HK-2 (cell line): ENCODE results near the gene TSPEAR.
A peak's percentile ranks its signal among the peaks of the same experiment; 100 is the strongest.

Source experiments
- DNase-seq: peaks from one replicate; pipeline ENCODE4 v3.0.0-alpha.2; 2018; ENCODE audit not compliant: unreplicated experiment

TSPEAR gene

DNA sequence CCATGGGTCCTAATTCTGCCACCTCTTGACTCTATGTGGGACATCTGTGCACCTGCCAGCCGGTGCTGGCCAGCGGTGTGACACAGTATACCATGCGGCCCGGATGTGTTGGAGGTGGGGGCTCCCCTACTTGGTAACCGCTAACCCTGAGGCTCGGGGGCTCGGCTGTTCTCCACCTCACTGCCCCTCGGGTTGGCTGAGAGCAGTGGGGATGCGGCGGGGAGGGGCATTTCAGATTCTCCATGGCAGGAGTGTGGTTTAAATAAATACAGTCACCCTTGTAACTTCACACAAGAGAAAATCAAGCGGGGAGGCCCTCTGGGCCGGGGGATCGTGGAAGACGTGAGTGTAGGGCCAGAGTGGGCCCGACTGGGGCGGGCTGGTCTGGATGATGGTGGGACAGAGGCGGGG lies 182.4 kb downstream of the TSPEAR start:
- no peak for DNase-seq

GRCh38 chr21:44528634-44528995 lies 182.8 kb downstream of the TSPEAR start:
- no peak for DNase-seq

- DNase-seq = no peak
These were observed 183.3 kb downstream of the TSPEAR start for GRCh38 chr21:44527983-44528633.

- DNase-seq = no peak
These were observed 184.0 kb downstream of the TSPEAR start for GRCh38 chr21:44527156-44527982.

GRCh38 chr21:44526096-44526997 lies 185.0 kb downstream of the TSPEAR start:
- no peak for DNase-seq

DNA sequence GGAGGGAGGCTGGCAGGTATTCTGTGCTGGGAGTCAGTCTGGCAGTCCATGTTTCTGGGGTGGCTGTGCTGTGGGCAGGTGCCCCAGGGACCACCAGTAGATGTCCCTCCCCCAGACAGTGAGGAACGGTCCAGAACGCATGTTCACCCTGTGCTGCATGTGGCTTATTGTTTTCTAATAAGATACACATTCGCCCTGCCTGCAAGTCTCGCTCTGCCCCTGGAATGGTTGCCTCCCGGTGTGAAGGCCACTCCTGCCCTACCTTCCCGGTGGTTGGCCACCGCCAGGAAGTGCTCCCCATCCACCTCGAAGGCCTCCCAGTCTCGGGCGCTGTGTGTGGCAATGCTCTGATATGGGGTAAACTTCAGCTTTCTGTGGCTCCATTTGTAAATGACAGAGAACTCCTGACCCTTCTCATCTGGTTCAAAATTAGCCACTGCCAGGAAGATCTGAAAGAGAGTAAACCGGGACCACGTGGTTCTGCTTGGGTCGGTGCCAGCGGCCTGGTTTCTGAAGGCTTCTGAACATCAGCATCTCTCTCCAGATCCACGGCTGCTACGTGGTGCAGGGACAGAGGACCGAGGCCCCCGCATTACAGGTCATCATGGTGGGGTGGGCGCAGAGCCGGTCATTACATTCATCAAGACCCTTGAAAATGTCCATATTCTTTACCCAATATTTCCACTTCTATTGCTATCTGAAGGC lies 185.8 kb downstream of the TSPEAR start:
- no peak for DNase-seq

GRCh38 chr21:44524414-44525371 lies 186.7 kb downstream of the TSPEAR start:
- no peak for DNase-seq

- no peak for DNase-seq
These were observed 187.6 kb downstream of the TSPEAR start for GRCh38 chr21:44523567-44524413.

DNA sequence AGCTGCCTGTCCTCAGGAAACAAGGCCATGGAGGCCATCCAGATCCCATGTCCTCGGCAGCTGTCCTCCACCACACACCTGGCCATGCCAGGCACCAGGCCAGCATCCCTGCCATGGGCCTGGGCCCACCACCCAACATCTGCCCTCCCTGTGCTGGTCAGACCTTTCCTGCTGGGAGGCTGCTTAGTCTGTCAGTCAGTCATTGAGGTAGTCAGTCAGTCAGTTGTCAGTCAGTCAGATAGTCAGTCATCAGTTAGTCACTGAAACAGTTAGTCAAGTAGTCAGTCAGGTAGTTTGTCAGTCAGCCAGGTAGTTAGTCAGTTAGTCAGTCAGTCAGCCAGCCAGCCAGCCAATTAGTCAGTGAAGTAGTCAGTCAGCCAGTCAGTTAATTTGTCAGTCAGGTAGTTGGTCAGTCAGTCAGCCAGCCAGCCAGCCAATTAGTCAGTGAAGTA lies 188.6 kb downstream of the TSPEAR start:
- DNase-seq = no peak

- no peak for DNase-seq
These were observed 189.2 kb downstream of the TSPEAR start for GRCh38 chr21:44521928-44522752.

- DNase-seq = no peak
These were observed 190.0 kb downstream of the TSPEAR start for GRCh38 chr21:44521301-44521927.

DNA sequence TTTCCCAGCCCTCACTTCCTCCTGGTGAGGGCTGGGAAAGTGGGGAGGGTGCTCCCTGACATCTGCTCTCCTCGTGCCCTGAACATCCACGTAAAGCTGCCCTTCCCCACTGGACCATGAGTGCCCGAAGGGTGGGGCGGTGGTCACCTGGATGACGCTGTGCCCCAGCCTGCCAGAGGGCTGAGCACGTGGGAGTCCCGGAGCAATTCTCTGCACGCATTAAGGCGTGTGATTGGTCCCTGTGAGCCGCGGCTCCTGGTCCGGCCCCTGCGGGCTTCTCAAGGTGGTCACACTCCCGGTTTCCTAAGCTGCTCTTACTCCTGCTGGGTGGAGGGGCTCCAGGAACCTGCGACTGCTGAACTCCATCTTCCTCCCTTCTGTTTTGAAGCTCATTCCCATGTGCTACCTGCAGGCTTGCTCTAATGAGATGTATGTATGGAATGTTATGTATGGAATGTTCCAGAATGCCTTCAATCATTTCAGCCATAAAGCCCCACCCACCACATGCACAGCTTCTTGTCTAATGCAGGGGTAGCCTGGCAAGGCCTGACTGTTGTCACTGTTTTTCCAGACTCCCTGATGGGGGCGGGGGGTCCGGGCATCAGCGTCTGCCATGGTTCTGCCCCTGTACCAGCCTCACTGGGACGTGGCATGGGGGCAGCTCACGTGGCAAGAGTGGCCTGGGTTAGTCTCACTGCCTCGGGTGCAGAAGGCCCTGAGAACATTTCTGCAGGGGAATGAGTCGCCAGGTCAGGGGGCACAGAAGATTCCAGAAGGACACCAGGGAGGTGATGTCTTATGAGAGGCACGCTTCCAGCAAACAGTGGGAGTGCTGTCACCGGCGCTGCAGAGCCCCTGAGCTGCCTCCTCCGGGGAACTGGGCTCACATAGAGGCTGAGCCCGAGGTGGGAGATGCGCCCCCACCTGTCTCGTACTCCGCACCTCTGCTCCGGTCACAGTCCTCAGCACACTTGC lies 190.8 kb downstream of the TSPEAR start:
- DNase-seq = no peak

GRCh38 chr21:44519346-44520325 lies 191.7 kb downstream of the TSPEAR start:
- no peak for DNase-seq

DNA sequence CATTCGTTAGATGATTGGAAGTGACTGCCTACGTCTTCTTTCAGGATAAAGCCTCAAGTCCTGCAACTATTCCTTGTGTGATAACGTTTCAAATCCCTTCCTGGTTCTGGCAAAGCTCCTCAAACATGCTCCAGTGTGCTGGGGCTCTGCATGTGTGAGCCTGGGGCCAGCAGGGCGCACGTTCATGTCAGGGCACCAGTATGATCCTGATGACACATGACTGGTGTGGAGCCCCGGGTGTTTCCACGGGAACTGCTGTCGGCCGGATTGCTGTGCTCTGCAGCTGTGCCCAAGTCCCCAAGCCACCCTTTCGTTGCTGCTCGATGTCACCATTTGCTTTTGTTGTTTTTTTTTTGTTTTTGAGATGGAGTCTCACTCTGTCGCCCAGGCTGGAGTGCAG lies 192.7 kb downstream of the TSPEAR start:
- DNase-seq = no peak

GRCh38 chr21:44517175-44517899 lies 194.0 kb downstream of the TSPEAR start:
- DNase-seq = peak; percentile 78
